Vein endothelial cell (primary cell): ENCODE data around the gene CSNK1G1. TPM values are rescaled to one million over a fixed set of nuclear protein-coding genes. Genes with fewer than 3 reads are reported as not detected.

Source experiments
- small RNA-seq: library from RNA; depleted of rRNA; stranded (forward); fragments of <200 nt; gene quantifications from one replicate; pipeline ENCODE3, GENCODE V24; 2012
- total RNA-seq: library from RNA; depleted of rRNA; stranded (reverse); fragments of >200 nt; gene quantifications from 2 replicates; pipeline ENCODE4 v1.2.3, GENCODE V29; 2012

Gene CSNK1G1
- total RNA-seq, result 36.9 and 39.8 TPM in 2 replicates

GRCh38 chr15:64355944-64356709, at the start of gene CSNK1G1:
CSNK1G1 (minus strand) TSS chr15:64356173; CDS start chr15:64300499, 55,674 bp downstream.

GRCh38 chr15:64387562-64388168, 31.7 kb upstream of the CSNK1G1 start, which contains the start of gene TRIP4:
TRIP4 (plus strand) TSS chr15:64387836; CDS start chr15:64387864, 28 bp downstream.

GRCh38 chr15:64381000-64381751, 25.2 kb upstream of the CSNK1G1 start, which contains the start of gene PCLAF:
PCLAF (minus strand) TSS chr15:64381441; CDS start chr15:64381371, 70 bp downstream.

GRCh38 chr15:64162869-64163658, 192.9 kb downstream of the CSNK1G1 start, which contains the start of gene PPIB:
PPIB (minus strand) TSS chr15:64163022; CDS start chr15:64162986, 36 bp downstream.

GRCh38 chr15:64151727-64152506, 204.1 kb downstream of the CSNK1G1 start, which contains the start of gene SNX22:
SNX22 (plus strand) TSS chr15:64151731; CDS start chr15:64151776, 45 bp downstream.

Small RNA genes lying within 50 kb of the gene (small RNA-seq; reads per million reads assigned to genes)
- gene RF00554, result not detected

Other genes starting within 250 kb of the CSNK1G1 start
- gene SNX22, start 204.4 kb downstream of the CSNK1G1 start, total RNA-seq, result under 0.01 and 0.57 TPM in 2 replicates
- 727 and 770 TPM in 2 replicates for gene PPIB, start 193.2 kb downstream of the CSNK1G1 start, total RNA-seq
- gene PCLAF, start 25.3 kb upstream of the CSNK1G1 start, total RNA-seq, result 28.7 and 29.4 TPM in 2 replicates
- 13.1 and 13.4 TPM in 2 replicates for gene TRIP4, start 31.7 kb upstream of the CSNK1G1 start, total RNA-seq
- 44.7 and 46.9 TPM in 2 replicates for gene ZNF609, start 104.4 kb upstream of the CSNK1G1 start, total RNA-seq